Left lung (tissue), 10 donors: Measurements from ENCODE around the gene FAM222A. TPM values are rescaled to one million over a fixed set of nuclear protein-coding genes. Genes with fewer than 3 reads are reported as not detected.
"Not testable (repeated sequence)": the region's sequence is repeated elsewhere in the genome, so short reads cannot be mapped to it uniquely, and the experiment has no call there.

Source experiments
- ATAC-seq: fragments of 200-7000 bp; cut with Tn5 transposase; one replicate; pipeline ENCODE4 v1.9.1; 2020; ENCODE audit warnings: moderate library complexity
- DNase-seq, 4 donors: peaks; one replicate each; pipeline ENCODE4 v3.0.0-alpha.2; 2013 to 2020
- H3K27ac ChIP-seq, 2 donors: fragments of 200-600 bp; sonication (generic) in 1 of 2; one replicate each; pipeline versions ENCODE4 v1.5.0 to v1.8.0; 2020 to 2021
- H3K27me3 ChIP-seq, 2 donors: fragments of 200-600 bp; sonication (generic) in 1 of 2; one replicate each; pipeline versions ENCODE4 v1.5.0 to v1.8.0; 2020 to 2021
- H3K36me3 ChIP-seq, 2 donors: fragments of 200-600 bp; sonication (generic) in 1 of 2; one replicate each; pipeline versions ENCODE4 v1.5.0 to v1.8.0; 2020 to 2021
- H3K4me1 ChIP-seq, 2 donors: fragments of 200-600 bp; one replicate each; pipeline ENCODE4 v1.8.0; 2021
- H3K4me3 ChIP-seq, 2 donors: fragments of 200-600 bp; sonication (generic) in 1 of 2; one replicate each; pipeline versions ENCODE4 v1.5.0 to v1.8.0; 2020 to 2021; ENCODE audit warnings: mild to moderate bottlenecking in 1 of 2
- H3K9me3 ChIP-seq, 2 donors: fragments of 200-600 bp; sonication (generic) in 1 of 2; one replicate each; pipeline versions ENCODE4 v1.5.0 to v1.8.0; 2020 to 2021
- CTCF ChIP-seq, 2 donors: fragments of 200-600 bp; sonication (generic) in 1 of 2; IDR thresholded peaks; one replicate each; pipeline versions ENCODE4 v1.5.0 to v1.8.0; 2021; ENCODE audit warnings: antibody characterized with exemption in 2 of 2
- intact Hi-C, 2 donors: fragments of 100-400 bp; cut with DNase I; formaldehyde crosslinking; loops; one replicate each; pipeline versions ENCODE4 v1.11.2 to v1.14.2; 2022
- polyA plus RNA-seq, 6 donors: library from polyadenylated mRNA; unstranded; fragments of 120-200 nt; gene quantifications; one replicate each; pipeline ENCODE4 v1.2.1, GENCODE V29; 2013; ENCODE audit not compliant: insufficient read length in 6 of 6
- total RNA-seq, 2 donors: library from RNA; stranded (reverse); fragmentation: NEBNext Ultra II Directional; extraction: Animal tissue kit (Norgen Biotek cat#: 25700); gene quantifications; one replicate each; pipeline ENCODE4 v1.2.1, GENCODE V29; 2021
- donor health status: DM: no; HTN: yes; CAD: no.
- donor health status: DM: no; HTN: no; CAD: no.

FAM222A gene
- total and polyA plus RNA-seq, 8 donors: 1.8 to 4.0 (median 2.6) TPM

- Histone ChIP-seq H3K9me3 (no peaks in the 10 kb centered on the region), H3K4me3 (no peak overlapping the region), H3K4me1 (no peaks in the 10 kb centered on the region), H3K27ac (no peak overlapping the region), H3K27me3 (peaks cover 0 to 16% of the 10 kb centered on the region in 2 donors), H3K36me3 (no peaks in the 10 kb centered on the region)
- intact Hi-C loops: no loop called here
- no peak for TF ChIP-seq CTCF (IDR thresholded peaks at IDR 0.05)
- ATAC-seq (no peak), DNase-seq (no peak)
These were observed 20.5 kb upstream of the FAM222A start for GRCh38 chr12:109693160-109693559.

GRCh38 chr12:109693653-109694600 lies 19.7 kb upstream of the FAM222A start:
- intact Hi-C loops: no loop called here
- TF ChIP-seq CTCF (IDR thresholded peaks at IDR 0.05): no peak

GRCh38 chr12:109694629-109695028 lies 19.0 kb upstream of the FAM222A start:
- H3K36me3 ChIP-seq, DNase-seq, H3K4me1 ChIP-seq, H3K27ac ChIP-seq, H3K9me3 ChIP-seq, intact Hi-C loops, ATAC-seq, H3K4me3 ChIP-seq: not testable (repeated sequence)
- peaks cover 0 to 16% of the 10 kb centered on the region in 2 donors for H3K27me3 ChIP-seq

More at GRCh38 chr12:109693653-109694600, 19.7 kb upstream of the FAM222A start:
- Histone ChIP-seq H3K4me1 (no peaks in the 10 kb centered on the region), H3K27ac (no peak overlapping the region), H3K27me3 (peaks cover 0 to 16% of the 10 kb centered on the region in 2 donors), H3K36me3 (no peaks in the 10 kb centered on the region), H3K9me3 (no peaks in the 10 kb centered on the region), H3K4me3 (no peak overlapping the region)
- DNase-seq (no peak), ATAC-seq (no peak)

- Histone ChIP-seq H3K4me3 (no peak overlapping the region), H3K27ac (no peak overlapping the region), H3K36me3 (no peaks in the 10 kb centered on the region), H3K4me1 (no peaks in the 10 kb centered on the region), H3K9me3 (no peaks in the 10 kb centered on the region), H3K27me3 (peaks cover 0 to 16% of the 10 kb centered on the region in 2 donors)
- no peak for TF ChIP-seq CTCF (IDR thresholded peaks at IDR 0.05)
- ATAC-seq: no peak
- no peak for DNase-seq
- intact Hi-C loops: no loop called here
These were observed 18.2 kb upstream of the FAM222A start for GRCh38 chr12:109695416-109695815.

- intact Hi-C loops: no loop called here
- DNase-seq (peak in 1 of 4 donors; percentile 60), ATAC-seq (no peak)
- Histone ChIP-seq H3K4me1 (no peaks in the 10 kb centered on the region), H3K9me3 (no peaks in the 10 kb centered on the region), H3K27me3 (peaks cover 0 to 16% of the 10 kb centered on the region in 2 donors), H3K36me3 (no peaks in the 10 kb centered on the region), H3K27ac (no peak overlapping the region), H3K4me3 (no peak overlapping the region)
- no peak for TF ChIP-seq CTCF (IDR thresholded peaks at IDR 0.05)
These were observed 17.6 kb upstream of the FAM222A start for GRCh38 chr12:109695961-109696461.
